Measurements from ENCODE around the gene PEAK3. TPM values are rescaled to one million over a fixed set of nuclear protein-coding genes. Genes with fewer than 3 reads are reported as not detected.

Gene PEAK3
- total and polyA plus RNA-seq, 9 of the 15 experiments (the other 6 are each of a cell fraction or from before 2014, with no cell fraction given) = 0.07 to 0.40 TPM; not detected in 7

DNA sequence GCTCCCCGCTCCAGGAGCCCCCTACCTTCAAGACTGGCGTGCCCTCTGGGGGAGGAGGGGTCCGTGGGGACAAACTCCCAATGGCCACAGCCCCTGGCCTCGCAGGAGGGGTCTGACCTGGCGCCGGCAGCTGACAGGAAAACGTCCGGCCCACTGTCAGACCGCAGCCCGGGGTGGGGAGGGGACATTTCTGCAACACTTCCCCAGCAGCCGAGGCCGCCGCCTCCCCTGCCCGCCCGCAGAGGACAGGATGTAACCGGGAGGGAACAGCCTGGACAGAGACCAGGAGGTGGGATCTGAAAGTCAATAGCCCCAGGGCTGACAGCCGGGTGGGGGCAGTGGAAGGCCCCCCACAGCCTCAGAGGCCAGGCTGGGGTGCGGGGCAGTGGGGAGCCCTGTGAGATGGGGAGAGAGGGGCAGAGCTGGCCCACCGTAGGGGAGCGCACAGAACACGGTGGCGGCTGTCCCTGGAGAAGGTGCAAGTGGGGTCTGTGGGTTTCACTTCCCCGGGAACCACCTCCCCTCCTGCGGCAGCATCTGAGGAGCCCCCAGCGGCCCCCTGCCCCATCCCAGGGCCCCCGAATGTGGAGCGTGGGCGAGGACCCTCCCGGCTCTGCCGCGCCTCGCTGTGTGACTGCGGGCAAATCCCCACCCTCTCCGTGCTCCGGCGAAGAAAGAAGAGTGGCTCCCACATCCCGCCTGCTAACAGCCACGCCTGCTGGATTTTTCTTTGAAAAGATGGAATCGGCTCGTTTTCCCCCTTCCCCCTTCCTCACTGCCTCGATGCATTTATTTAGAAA lies at the start of gene PEAK3 (continued):
- TF ChIP-seq RNF2 (IDR thresholded peaks at IDR 0.05) (peak; percentile 26; the same call in 1 of the 2 replicates), MAFK (IDR thresholded peaks at IDR 0.05; ENCODE audit: low read length) (no peak), MECOM (CRISPR knock-in tag; IDR thresholded peaks at IDR 0.05) (no peak), CXXC5 (CRISPR knock-in tag; IDR thresholded peaks at IDR 0.05) (no peak), ATF7 (IDR thresholded peaks at IDR 0.05) (no peak), ZZZ3 (IDR thresholded peaks at IDR 0.05) (no peak), BHLHE40 (IDR thresholded peaks at IDR 0.05; ENCODE audit: low read length) (no peak), PHB2 (IDR thresholded peaks at IDR 0.05; ENCODE audit: low read depth) (no peak), BRD4 (IDR thresholded peaks at IDR 0.05) (no peak), FIP1L1 (IDR thresholded peaks at IDR 0.05; ENCODE audit: low read depth, low read length, poor library complexity, severe bottlenecking) (peak; percentile 40), TCF7L2 (IDR thresholded peaks at IDR 0.05; ENCODE audit: low read depth, low read length) (no peak), PHB (CRISPR knock-in tag; IDR thresholded peaks at IDR 0.05) (no peak), ZNF184 (CRISPR knock-in tag; IDR thresholded peaks at IDR 0.05) (no peak), SRSF1 (IDR thresholded peaks at IDR 0.05; ENCODE audit: low read depth, low read length) (no peak), BCOR (IDR thresholded peaks at IDR 0.05) (peak; percentile 7; the same call in 1 of the 2 replicates)
- TF ChIP-seq, protein P1, sequence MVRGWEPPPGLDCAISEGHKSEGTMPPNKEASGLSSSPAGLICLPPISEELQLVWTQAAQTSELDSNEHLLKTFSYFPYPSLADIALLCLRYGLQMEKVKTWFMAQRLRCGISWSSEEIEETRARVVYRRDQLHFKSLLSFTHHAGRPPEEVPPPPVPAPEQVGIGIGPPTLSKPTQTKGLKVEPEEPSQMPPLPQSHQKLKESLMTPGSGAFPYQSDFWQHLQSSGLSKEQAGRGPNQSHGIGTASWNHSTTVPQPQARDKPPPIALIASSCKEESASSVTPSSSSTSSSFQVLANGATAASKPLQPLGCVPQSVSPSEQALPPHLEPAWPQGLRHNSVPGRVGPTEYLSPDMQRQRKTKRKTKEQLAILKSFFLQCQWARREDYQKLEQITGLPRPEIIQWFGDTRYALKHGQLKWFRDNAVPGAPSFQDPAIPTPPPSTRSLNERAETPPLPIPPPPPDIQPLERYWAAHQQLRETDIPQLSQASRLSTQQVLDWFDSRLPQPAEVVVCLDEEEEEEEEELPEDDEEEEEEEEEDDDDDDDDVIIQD (CRISPR knock-in tag; IDR thresholded peaks at IDR 0.05) = no peak
- TF ChIP-seq, protein P2, sequence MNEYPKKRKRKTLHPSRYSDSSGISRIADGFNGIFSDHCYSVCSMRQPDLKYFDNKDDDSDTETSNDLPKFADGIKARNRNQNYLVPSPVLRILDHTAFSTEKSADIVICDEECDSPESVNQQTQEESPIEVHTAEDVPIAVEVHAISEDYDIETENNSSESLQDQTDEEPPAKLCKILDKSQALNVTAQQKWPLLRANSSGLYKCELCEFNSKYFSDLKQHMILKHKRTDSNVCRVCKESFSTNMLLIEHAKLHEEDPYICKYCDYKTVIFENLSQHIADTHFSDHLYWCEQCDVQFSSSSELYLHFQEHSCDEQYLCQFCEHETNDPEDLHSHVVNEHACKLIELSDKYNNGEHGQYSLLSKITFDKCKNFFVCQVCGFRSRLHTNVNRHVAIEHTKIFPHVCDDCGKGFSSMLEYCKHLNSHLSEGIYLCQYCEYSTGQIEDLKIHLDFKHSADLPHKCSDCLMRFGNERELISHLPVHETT (CRISPR knock-in tag; conservative IDR thresholded peaks at IDR 0.05 in 1 of 2, IDR thresholded peaks at IDR 0.05 in 1 of 2) = no peak
- TF ChIP-seq, protein P3, sequence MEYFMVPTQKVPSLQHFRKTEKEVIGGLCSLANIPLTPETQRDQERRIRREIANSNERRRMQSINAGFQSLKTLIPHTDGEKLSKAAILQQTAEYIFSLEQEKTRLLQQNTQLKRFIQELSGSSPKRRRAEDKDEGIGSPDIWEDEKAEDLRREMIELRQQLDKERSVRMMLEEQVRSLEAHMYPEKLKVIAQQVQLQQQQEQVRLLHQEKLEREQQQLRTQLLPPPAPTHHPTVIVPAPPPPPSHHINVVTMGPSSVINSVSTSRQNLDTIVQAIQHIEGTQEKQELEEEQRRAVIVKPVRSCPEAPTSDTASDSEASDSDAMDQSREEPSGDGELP (CRISPR knock-in tag; IDR thresholded peaks at IDR 0.05; ENCODE audit: borderline replicate concordance) = peak; percentile 87
- TF ChIP-seq, protein P4, sequence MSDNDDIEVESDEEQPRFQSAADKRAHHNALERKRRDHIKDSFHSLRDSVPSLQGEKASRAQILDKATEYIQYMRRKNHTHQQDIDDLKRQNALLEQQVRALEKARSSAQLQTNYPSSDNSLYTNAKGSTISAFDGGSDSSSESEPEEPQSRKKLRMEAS (CRISPR knock-in tag; IDR thresholded peaks at IDR 0.05) = no peak; the same call in 1 of the 2 replicates
- TF ChIP-seq, protein P5, sequence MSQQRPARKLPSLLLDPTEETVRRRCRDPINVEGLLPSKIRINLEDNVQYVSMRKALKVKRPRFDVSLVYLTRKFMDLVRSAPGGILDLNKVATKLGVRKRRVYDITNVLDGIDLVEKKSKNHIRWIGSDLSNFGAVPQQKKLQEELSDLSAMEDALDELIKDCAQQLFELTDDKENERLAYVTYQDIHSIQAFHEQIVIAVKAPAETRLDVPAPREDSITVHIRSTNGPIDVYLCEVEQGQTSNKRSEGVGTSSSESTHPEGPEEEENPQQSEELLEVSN (IDR thresholded peaks at IDR 0.05; ENCODE audit: borderline replicate concordance in 1 of 2, extremely low read depth in 1 of 2, insufficient read depth in 1 of 2, insufficient read length in 1 of 2, low read depth in 1 of 2, low read length in 1 of 2, poor library complexity in 1 of 2, severe bottlenecking in 1 of 2) = peak in 1 of 2 experiments; percentile 37
